ENCODE data around the gene GNAL. TPM values are rescaled to one million over a fixed set of nuclear protein-coding genes. Genes with fewer than 3 reads are reported as not detected.

Gene GNAL
- total RNA-seq, 1 experiment from 2014 or later: 4.6 TPM

- H3K9ac ChIP-seq (ENCODE audit: low read length): no peak overlapping the region
Observed at GRCh38 chr18:11874676-11875075, 185.6 kb downstream of the GNAL start.

More at GRCh38 chr18:11874676-11875075, 185.6 kb downstream of the GNAL start:
- no peaks in the 10 kb centered on the region for H3K9me2 ChIP-seq (ENCODE audit: insufficient read depth)
- TF ChIP-seq ELF1 (IDR thresholded peaks at IDR 0.05; ENCODE audit: borderline replicate concordance, low read depth) (no peak), CBX3 (IDR thresholded peaks at IDR 0.05; ENCODE audit: low read depth) (no peak), EZH2phosphoT487 (IDR thresholded peaks at IDR 0.05; ENCODE audit: borderline replicate concordance) (no peak), ATF3 (IDR thresholded peaks at IDR 0.05) (no peak), CEBPB (IDR thresholded peaks at IDR 0.05; ENCODE audit: low read depth) (no peak), SRF (IDR thresholded peaks at IDR 0.05; ENCODE audit: low read depth) (no peak), RAD21 (IDR thresholded peaks at IDR 0.05; ENCODE audit: low read depth) (no peak), REST (IDR thresholded peaks at IDR 0.05; ENCODE audit: low read depth) (no peak), POLR2AphosphoS5 (IDR thresholded peaks at IDR 0.05; ENCODE audit: low read depth, low read length) (no peak), JUND (IDR thresholded peaks at IDR 0.05) (no peak), SP1 (IDR thresholded peaks at IDR 0.05; ENCODE audit: low read depth) (no peak)
- H3K27ac ChIP-seq (ENCODE audit: low read depth, low read length): no peak overlapping the region
- H3K27me3 ChIP-seq (ENCODE audit: insufficient read depth, low read length): no peaks in the 10 kb centered on the region
- DNase-seq (ENCODE audit: low read depth, low spot score) (no peak), ATAC-seq (no peak)
- no peak overlapping the region for H3K4me2 ChIP-seq (ENCODE audit: low read length)
- POLR2A ChIA-PET: no interaction called here
- H4K20me1 ChIP-seq (ENCODE audit: insufficient read depth): no peaks in the 10 kb centered on the region
- peaks cover 0 to 4% of the 10 kb centered on the region in 2 experiments; a peak in 1 of 4 replicates for H3K4me1 ChIP-seq (ENCODE audit: control insufficient read depth in 1 of 2, insufficient read depth in 2 of 2, low read length in 2 of 2)
- CTCF ChIA-PET: no interaction called here
- H3K4me3 ChIP-seq (replicated peaks in 1 of 2; ENCODE audit: low read depth in 1 of 2, low read length in 2 of 2): no peak overlapping the region
- H2AFZ ChIP-seq (ENCODE audit: low read depth, low read length, poor library complexity, severe bottlenecking): no peak overlapping the region
- peaks cover 0 to 3% of the 10 kb centered on the region in 2 experiments; a peak in 1 of 4 replicates for H3K9me3 ChIP-seq (ENCODE audit: control insufficient read depth in 1 of 2, insufficient read depth in 1 of 2, low read depth in 1 of 2, low read length in 2 of 2)
- H3K36me3 ChIP-seq (ENCODE audit: control insufficient read depth in 1 of 2, insufficient read depth in 2 of 2, low read length in 2 of 2): no peaks in the 10 kb centered on the region
- intact Hi-C loops (cut with micrococcal nuclease): no loop called here
- no TSS peak for BruUV-seq (replicated peaks)
- RAD21 ChIA-PET (ENCODE audit: low non-redundant PET in 1 of 2, low total read pairs in 2 of 2, uncharacterized antibody in 2 of 2, unreplicated experiment in 2 of 2): no interaction called here
- H3K79me2 ChIP-seq (ENCODE audit: insufficient read depth, low read length): no peaks in the 10 kb centered on the region

Measured in HCT116 (cell line).